Measurements from ENCODE around the gene NCOA4. TPM values are rescaled to one million over a fixed set of nuclear protein-coding genes. Genes with fewer than 3 reads are reported as not detected.
"Not testable (repeated sequence)": the region's sequence is repeated elsewhere in the genome, so short reads cannot be mapped to it uniquely, and the experiment has no call there.

Gene NCOA4
- total RNA-seq, 2 experiments from 2014 or later: 94.1 to 96.2 TPM

- ChIA-PET POLR2A (no interaction called here), CTCF (interaction anchor here (0.6 kb wide), 1 partner anchor 168 kb away, joined by 4 read pairs; no protein-coding TSS in a partner anchor)
Measured at GRCh38 chr10:45997994-45998763, 32.2 kb downstream of the NCOA4 start.

GRCh38 chr10:45997557-45997956, 32.9 kb downstream of the NCOA4 start:
- CTCF ChIA-PET: no interaction called here
- POLR2A ChIA-PET: no interaction called here

GRCh38 chr10:45985590-45985989, 44.8 kb downstream of the NCOA4 start:
- POLR2A ChIA-PET, CTCF ChIA-PET: not testable (repeated sequence)

- CTCF ChIA-PET, POLR2A ChIA-PET: not testable (repeated sequence)
Measured at GRCh38 chr10:45984473-45984872, 46.0 kb downstream of the NCOA4 start.

- CTCF ChIA-PET, POLR2A ChIA-PET: not testable (repeated sequence)
Measured at GRCh38 chr10:45983538-45984186, 46.8 kb downstream of the NCOA4 start.

GRCh38 chr10:45981367-45981766, 49.1 kb downstream of the NCOA4 start:
- POLR2A ChIA-PET, CTCF ChIA-PET: not testable (repeated sequence)

GRCh38 chr10:45978554-45978953, 51.9 kb downstream of the NCOA4 start:
- CTCF ChIA-PET, POLR2A ChIA-PET: not testable (repeated sequence)

GRCh38 chr10:45974041-45974440, 56.4 kb downstream of the NCOA4 start:
- POLR2A ChIA-PET, CTCF ChIA-PET: not testable (repeated sequence)

- POLR2A ChIA-PET, CTCF ChIA-PET: not testable (repeated sequence)
Measured at GRCh38 chr10:45972813-45973169, 57.6 kb downstream of the NCOA4 start.

- POLR2A ChIA-PET, CTCF ChIA-PET: not testable (repeated sequence)
Measured at GRCh38 chr10:45972106-45972812, 58.2 kb downstream of the NCOA4 start, which contains the start of gene TIMM23. Gene TIMM23, plus strand, starts transcription at chr10:45972489. Its CDS starts 136 bp downstream, at chr10:45972625.

- CTCF ChIA-PET, POLR2A ChIA-PET: not testable (repeated sequence)
Measured at GRCh38 chr10:45971742-45972105, 58.7 kb downstream of the NCOA4 start.

- POLR2A ChIA-PET: not testable (repeated sequence)
Measured at GRCh38 chr10:45971019-45971418, 59.4 kb downstream of the NCOA4 start.

GRCh38 chr10:45962686-45963452, 67.6 kb downstream of the NCOA4 start:
- CTCF ChIA-PET, POLR2A ChIA-PET: not testable (repeated sequence)

More at GRCh38 chr10:45971019-45971418, 59.4 kb downstream of the NCOA4 start:
- CTCF ChIA-PET: not testable (repeated sequence)

GRCh38 chr10:45957928-45958327, 72.5 kb downstream of the NCOA4 start:
- POLR2A ChIA-PET, CTCF ChIA-PET: not testable (repeated sequence)

- CTCF ChIA-PET, POLR2A ChIA-PET: not testable (repeated sequence)
Measured at GRCh38 chr10:45956634-45957033, 73.8 kb downstream of the NCOA4 start.

Other genes starting within 250 kb of the NCOA4 start
- 10 to 100 TPM; 13.5 to 14.9 TPM for gene AGAP4, start 183.1 kb downstream of the NCOA4 start, total RNA-seq
- 100 to 1,000 TPM; 103 to 108 TPM for gene TIMM23, start 58.1 kb downstream of the NCOA4 start, total RNA-seq
- not detected for gene MSMB, start 15.6 kb upstream of the NCOA4 start, total RNA-seq